ENCODE measurements around the gene ALDH1B1.
"Not testable (repeated sequence)": the region's sequence is repeated elsewhere in the genome, so short reads cannot be mapped to it uniquely, and the experiment has no call there.

Gene ALDH1B1

GRCh38 chr9:38388283-38389223 is 3.9 kb upstream of the ALDH1B1 start:
- DNase-seq, result no peak

GRCh38 chr9:38389313-38389712 is 3.2 kb upstream of the ALDH1B1 start:
- DNase-seq, result no peak

DNA sequence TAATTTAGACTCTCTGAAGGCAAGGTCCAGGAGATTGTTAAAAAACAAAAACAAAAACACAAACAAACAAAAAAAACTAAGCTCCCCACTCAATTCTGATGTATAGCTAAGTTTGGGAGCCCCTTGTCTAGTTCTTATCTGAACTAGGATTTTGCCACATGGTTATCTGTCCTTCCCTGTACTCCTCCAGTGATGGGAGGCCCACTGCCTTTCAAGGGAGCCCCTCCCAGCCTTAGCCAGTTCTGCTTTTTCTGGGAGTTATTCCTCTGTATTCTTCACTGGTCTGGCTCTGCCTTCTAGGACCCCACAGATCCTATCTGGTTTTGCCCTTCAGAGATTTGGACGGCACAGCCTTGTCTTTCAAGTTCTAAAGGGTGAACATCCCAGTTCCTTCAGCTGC is 2.1 kb upstream of the ALDH1B1 start:
- DNase-seq, result no peak

- DNase-seq, result no peak
These were observed 1.7 kb upstream of the ALDH1B1 start for GRCh38 chr9:38390851-38391250.

- no peak for DNase-seq
These were observed 1.0 kb upstream of the ALDH1B1 start for GRCh38 chr9:38391278-38392118.

GRCh38 chr9:38393128-38393796 is 760 bp downstream of the ALDH1B1 start:
- DNase-seq, result no peak

DNA sequence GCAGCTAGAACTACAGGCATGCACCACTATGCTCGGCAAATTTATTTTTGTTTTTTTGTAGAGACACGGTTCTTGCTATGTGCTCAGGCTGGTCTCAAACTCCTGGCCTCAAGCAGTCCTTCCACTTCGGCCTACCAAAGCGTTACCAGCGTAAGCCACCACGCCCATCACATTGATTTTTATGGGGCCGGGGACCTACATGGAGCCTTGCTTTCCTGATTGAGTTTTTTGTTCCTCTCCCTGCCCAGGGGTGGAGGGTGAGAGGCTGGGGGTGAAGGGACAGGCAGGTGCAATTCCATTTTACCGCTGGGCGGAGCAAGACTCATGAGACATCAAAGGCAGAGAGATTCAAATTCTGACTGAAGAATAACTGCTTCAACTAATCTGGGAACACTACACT is 1.9 kb downstream of the ALDH1B1 start:
- DNase-seq, result no peak

GRCh38 chr9:38395653-38396370 is 3.3 kb downstream of the ALDH1B1 start:
- no peak for DNase-seq

DNA sequence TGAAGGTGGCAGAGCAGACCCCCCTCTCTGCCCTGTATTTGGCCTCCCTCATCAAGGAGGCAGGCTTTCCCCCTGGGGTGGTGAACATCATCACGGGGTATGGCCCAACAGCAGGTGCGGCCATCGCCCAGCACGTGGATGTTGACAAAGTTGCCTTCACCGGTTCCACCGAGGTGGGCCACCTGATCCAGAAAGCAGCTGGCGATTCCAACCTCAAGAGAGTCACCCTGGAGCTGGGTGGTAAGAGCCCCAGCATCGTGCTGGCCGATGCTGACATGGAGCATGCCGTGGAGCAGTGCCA is 3.8 kb downstream of the ALDH1B1 start:
- DNase-seq, result no peak

DNA sequence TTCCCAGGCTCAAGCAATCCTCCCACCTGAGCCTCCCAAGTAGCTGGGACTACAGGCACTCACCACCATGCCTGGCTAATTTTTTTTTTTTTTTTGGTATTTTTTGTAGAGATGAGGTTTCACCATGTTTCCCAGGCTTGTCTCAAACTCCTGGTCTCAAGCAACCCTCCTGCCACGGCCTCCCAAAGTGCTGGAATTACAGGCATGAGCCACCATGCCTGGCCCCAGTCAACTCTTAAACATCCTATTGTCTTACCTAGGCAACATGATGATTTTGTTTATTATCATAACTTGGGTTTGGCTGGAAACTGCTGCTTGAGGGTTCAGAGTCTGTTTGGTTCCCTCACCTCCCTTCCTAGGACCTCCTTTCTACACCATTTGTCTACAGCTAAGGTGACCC is 6.7 kb downstream of the ALDH1B1 start:
- DNase-seq, result not testable (repeated sequence)

DNA sequence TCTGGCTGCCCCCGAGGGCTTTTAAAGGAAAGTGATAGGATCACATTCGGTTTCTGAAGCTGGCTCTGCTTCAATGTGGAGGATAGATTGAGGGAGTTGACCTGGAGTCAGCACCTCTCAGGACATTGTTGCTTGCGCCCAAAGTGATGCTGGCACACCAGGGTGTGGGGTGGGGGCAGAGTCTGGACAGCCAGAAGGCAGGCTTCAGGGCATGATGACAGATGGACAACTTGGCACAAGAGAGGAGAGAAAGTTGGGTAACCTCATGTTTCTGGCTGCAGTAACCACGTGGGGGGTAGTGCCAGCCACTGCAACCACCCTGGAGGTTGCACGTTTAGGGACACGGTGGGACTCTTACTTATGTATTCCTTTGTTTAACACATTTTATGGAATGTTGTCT is 9.5 kb downstream of the ALDH1B1 start:
- no peak for DNase-seq

DNA sequence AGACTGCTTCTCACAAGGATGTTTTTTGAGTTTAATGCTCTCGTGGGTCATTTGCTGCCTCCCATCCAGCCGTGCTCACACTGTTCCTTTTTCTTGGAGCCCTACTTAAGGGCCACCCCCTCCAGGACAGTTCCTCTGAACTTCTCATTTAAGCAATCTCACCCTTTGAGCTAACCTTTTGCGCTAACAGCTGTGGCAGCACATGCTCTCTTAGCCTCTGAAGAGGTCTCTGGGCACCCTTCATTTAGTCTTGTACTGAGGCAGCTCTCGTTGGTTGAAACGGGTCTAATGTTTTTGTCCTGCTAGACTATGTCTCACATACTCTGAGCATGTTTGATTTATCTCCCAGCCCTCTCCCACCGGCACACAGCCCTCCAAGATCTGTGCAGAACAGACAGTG is 11.8 kb downstream of the ALDH1B1 start:
- no peak for DNase-seq

DNA sequence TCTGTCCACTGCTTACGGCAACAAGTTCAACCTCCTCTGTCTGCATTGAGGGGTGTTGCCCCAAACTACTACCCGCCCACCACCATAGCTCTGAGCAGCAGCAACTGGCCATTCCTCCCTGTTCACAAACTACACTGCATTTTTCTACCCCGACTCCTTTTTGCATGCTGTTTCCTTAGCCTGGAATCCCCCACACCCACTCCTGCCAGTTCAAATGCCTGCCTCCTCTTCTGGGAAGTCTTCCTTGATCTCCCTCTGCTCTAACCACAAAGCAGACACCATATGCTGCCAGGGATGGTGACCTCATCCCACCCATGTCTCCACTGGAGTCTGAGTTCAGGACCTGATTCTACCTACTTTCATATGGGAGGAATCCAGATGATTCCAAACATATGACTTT is 13.3 kb downstream of the ALDH1B1 start:
- no peak for DNase-seq

GRCh38 chr9:38406476-38407186 is 14.1 kb downstream of the ALDH1B1 start:
- no peak for DNase-seq

DNA sequence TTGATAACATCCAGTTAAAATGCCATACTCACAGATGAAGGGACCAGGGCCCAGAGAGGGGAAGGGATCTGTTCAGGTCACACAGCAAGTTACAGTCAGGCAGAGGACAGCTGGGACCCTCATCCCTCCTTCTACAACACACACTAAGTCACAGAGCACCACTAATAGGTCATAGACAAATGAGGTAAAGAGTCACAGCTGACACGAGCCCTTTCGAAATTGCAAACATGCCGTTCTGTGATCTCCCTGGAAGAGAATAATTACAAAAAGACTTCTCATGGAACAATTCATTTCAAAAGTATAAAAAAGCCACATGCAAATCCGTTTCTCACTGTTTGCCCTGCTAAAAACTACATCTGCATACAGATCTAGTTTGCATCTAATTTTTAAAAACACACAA is 16.2 kb downstream of the ALDH1B1 start:
- no peak for DNase-seq

- DNase-seq, result no peak
These were observed 20.2 kb downstream of the ALDH1B1 start for GRCh38 chr9:38412751-38413150.

- no peak for DNase-seq
These were observed 20.8 kb downstream of the ALDH1B1 start for GRCh38 chr9:38413283-38413682.

GRCh38 chr9:38414040-38414723 is 21.7 kb downstream of the ALDH1B1 start:
- DNase-seq, result no peak

DNA sequence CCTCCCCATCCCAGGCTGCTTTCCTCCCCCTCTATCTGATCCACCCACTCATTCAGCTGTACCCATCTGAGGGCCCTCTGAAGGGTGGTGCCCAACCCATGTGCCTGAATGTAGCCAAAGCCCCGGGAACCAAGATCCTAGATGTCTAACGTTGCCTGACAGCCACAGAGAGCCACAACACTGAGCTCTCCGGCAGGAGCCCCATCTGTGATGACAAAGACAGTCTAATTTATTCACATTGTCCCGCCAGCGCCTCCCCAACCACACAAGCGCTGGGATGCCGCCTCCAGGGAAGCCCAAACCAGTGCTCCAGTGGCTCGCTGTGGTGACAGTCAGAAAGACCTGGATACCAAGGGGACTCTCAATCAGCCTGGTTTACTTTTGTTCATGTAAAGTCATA is 23.4 kb downstream of the ALDH1B1 start:
- DNase-seq, result no peak

DNA sequence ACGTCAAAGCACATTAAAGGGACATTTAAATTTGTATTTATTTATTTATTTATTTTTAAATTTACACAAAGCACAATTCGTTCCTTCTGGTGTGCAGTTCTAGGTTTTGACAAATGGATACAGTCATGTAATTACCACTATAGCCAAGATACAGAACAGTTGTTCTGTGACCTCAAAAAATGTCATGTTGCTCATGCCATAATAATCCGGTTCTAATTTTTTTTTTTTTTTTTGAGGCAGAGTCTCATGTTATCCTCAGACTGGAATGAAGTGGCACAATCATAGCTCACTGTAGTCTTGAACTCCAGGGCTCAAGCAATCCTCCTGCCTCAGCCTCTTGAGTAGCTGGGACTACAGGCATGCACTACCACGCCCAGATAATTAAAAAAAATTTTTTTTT is 24.0 kb downstream of the ALDH1B1 start:
- no peak for DNase-seq
